ENCODE data around the gene MGA.

MGA gene

GRCh38 chr15:41804916-41805666 lies 144.9 kb downstream of the MGA start:
- WGBS, 2 experiments (ENCODE audit: insufficient coverage in 2 of 2), result 96 to 97% methylated on average over 6 of the region's 8 CpGs
- H3K27ac ChIP-seq (ENCODE audit: low read depth, low read length, severe bottlenecking), result no peak overlapping the region
- no peaks in the 10 kb centered on the region for H3K9me3 ChIP-seq (ENCODE audit: control insufficient read depth, low read length)
- H3K36me3 ChIP-seq (ENCODE audit: control insufficient read depth, insufficient read depth, low read length), result peaks cover 18% of the 10 kb centered on the region
- peaks cover 29% of the 10 kb centered on the region for H3K4me1 ChIP-seq (ENCODE audit: control insufficient read depth, insufficient read depth, low read length, poor library complexity, severe bottlenecking)
- no peak overlapping the region for H3K4me3 ChIP-seq (ENCODE audit: extremely low read depth, insufficient read depth, low read length, poor library complexity, severe bottlenecking)

GRCh38 chr15:41805711-41806110 lies 145.5 kb downstream of the MGA start:
- H3K27ac ChIP-seq (ENCODE audit: low read depth, low read length, severe bottlenecking), result no peak overlapping the region
- H3K4me1 ChIP-seq (ENCODE audit: control insufficient read depth, insufficient read depth, low read length, poor library complexity, severe bottlenecking), result peaks cover 33% of the 10 kb centered on the region
- peaks cover 16% of the 10 kb centered on the region for H3K36me3 ChIP-seq (ENCODE audit: control insufficient read depth, insufficient read depth, low read length)
- H3K4me3 ChIP-seq (ENCODE audit: extremely low read depth, insufficient read depth, low read length, poor library complexity, severe bottlenecking), result no peak overlapping the region
- no peaks in the 10 kb centered on the region for H3K9me3 ChIP-seq (ENCODE audit: control insufficient read depth, low read length)
- 84 to 88% methylated on average over 1 to 2 of the region's 3 CpGs for WGBS, 2 experiments (ENCODE audit: insufficient coverage in 2 of 2)

- WGBS, 2 experiments (ENCODE audit: insufficient coverage in 2 of 2), result 86 to 96% methylated on average over 5 to 6 of the region's 10 CpGs
These were observed 146.3 kb downstream of the MGA start for GRCh38 chr15:41806291-41807181.

GRCh38 chr15:41809121-41809520 lies 148.9 kb downstream of the MGA start:
- Histone ChIP-seq H3K27ac (ENCODE audit: low read depth, low read length, severe bottlenecking) (no peak overlapping the region), H3K36me3 (ENCODE audit: control insufficient read depth, insufficient read depth, low read length) (peaks cover 19% of the 10 kb centered on the region), H3K9me3 (ENCODE audit: control insufficient read depth, low read length) (no peaks in the 10 kb centered on the region), H3K4me1 (ENCODE audit: control insufficient read depth, insufficient read depth, low read length, poor library complexity, severe bottlenecking) (peaks cover 30% of the 10 kb centered on the region), H3K4me3 (ENCODE audit: extremely low read depth, insufficient read depth, low read length, poor library complexity, severe bottlenecking) (no peak overlapping the region)
- WGBS, 2 experiments (ENCODE audit: insufficient coverage in 2 of 2), result 50 to 63% methylated on average over 1 of the region's 2 CpGs

More at GRCh38 chr15:41806291-41807181, 146.3 kb downstream of the MGA start:
- H3K36me3 ChIP-seq (ENCODE audit: control insufficient read depth, insufficient read depth, low read length), result peaks cover 8% of the 10 kb centered on the region
- no peaks in the 10 kb centered on the region for H3K9me3 ChIP-seq (ENCODE audit: control insufficient read depth, low read length)
- H3K4me1 ChIP-seq (ENCODE audit: control insufficient read depth, insufficient read depth, low read length, poor library complexity, severe bottlenecking), result peaks cover 33% of the 10 kb centered on the region
- no peak overlapping the region for H3K4me3 ChIP-seq (ENCODE audit: extremely low read depth, insufficient read depth, low read length, poor library complexity, severe bottlenecking)
- H3K27ac ChIP-seq (ENCODE audit: low read depth, low read length, severe bottlenecking), result no peak overlapping the region

- Histone ChIP-seq H3K27ac (ENCODE audit: low read depth, low read length, severe bottlenecking) (no peak overlapping the region), H3K36me3 (ENCODE audit: control insufficient read depth, insufficient read depth, low read length) (peaks cover 25% of the 10 kb centered on the region), H3K4me3 (ENCODE audit: extremely low read depth, insufficient read depth, low read length, poor library complexity, severe bottlenecking) (no peak overlapping the region), H3K9me3 (ENCODE audit: control insufficient read depth, low read length) (no peaks in the 10 kb centered on the region), H3K4me1 (ENCODE audit: control insufficient read depth, insufficient read depth, low read length, poor library complexity, severe bottlenecking) (peaks cover 25% of the 10 kb centered on the region)
- 83 to 88% methylated on average over 4 to 12 of the region's 12 CpGs for WGBS, 2 experiments (ENCODE audit: insufficient coverage in 2 of 2)
These were observed 149.5 kb downstream of the MGA start for GRCh38 chr15:41809526-41810220.

GRCh38 chr15:41810651-41811431 lies 150.6 kb downstream of the MGA start:
- H3K27ac ChIP-seq (ENCODE audit: low read depth, low read length, severe bottlenecking), result no peak overlapping the region
- WGBS, 2 experiments (ENCODE audit: insufficient coverage in 2 of 2), result 95 to 100% methylated on average over 2 to 3 of the region's 5 CpGs
- H3K4me1 ChIP-seq (ENCODE audit: control insufficient read depth, insufficient read depth, low read length, poor library complexity, severe bottlenecking), result peaks cover 22% of the 10 kb centered on the region

GRCh38 chr15:41811432-41812195 lies 151.4 kb downstream of the MGA start:
- 65 to 76% methylated on average over 12 to 15 of the region's 18 CpGs for WGBS, 2 experiments (ENCODE audit: insufficient coverage in 2 of 2)
- no peak overlapping the region for H3K4me3 ChIP-seq (ENCODE audit: extremely low read depth, insufficient read depth, low read length, poor library complexity, severe bottlenecking)
- peaks cover 14% of the 10 kb centered on the region for H3K4me1 ChIP-seq (ENCODE audit: control insufficient read depth, insufficient read depth, low read length, poor library complexity, severe bottlenecking)
- H3K36me3 ChIP-seq (ENCODE audit: control insufficient read depth, insufficient read depth, low read length), result peaks cover 34% of the 10 kb centered on the region
- no peaks in the 10 kb centered on the region for H3K9me3 ChIP-seq (ENCODE audit: control insufficient read depth, low read length)
- H3K27ac ChIP-seq (ENCODE audit: low read depth, low read length, severe bottlenecking), result no peak overlapping the region

More at GRCh38 chr15:41810651-41811431, 150.6 kb downstream of the MGA start:
- Histone ChIP-seq H3K4me3 (ENCODE audit: extremely low read depth, insufficient read depth, low read length, poor library complexity, severe bottlenecking) (no peak overlapping the region), H3K36me3 (ENCODE audit: control insufficient read depth, insufficient read depth, low read length) (peaks cover 34% of the 10 kb centered on the region), H3K9me3 (ENCODE audit: control insufficient read depth, low read length) (no peaks in the 10 kb centered on the region)

GRCh38 chr15:41812820-41813375 lies 152.7 kb downstream of the MGA start:
- peaks cover 14% of the 10 kb centered on the region for H3K4me1 ChIP-seq (ENCODE audit: control insufficient read depth, insufficient read depth, low read length, poor library complexity, severe bottlenecking)
- WGBS, 2 experiments (ENCODE audit: insufficient coverage in 2 of 2), result 88 to 96% methylated on average over 10 to 11 of the region's 11 CpGs
- H3K4me3 ChIP-seq (ENCODE audit: extremely low read depth, insufficient read depth, low read length, poor library complexity, severe bottlenecking), result no peak overlapping the region

GRCh38 chr15:41813426-41813825 lies 153.2 kb downstream of the MGA start:
- H3K36me3 ChIP-seq (ENCODE audit: control insufficient read depth, insufficient read depth, low read length), result peaks cover 50% of the 10 kb centered on the region
- H3K27ac ChIP-seq (ENCODE audit: low read depth, low read length, severe bottlenecking), result no peak overlapping the region
- no peak overlapping the region for H3K4me3 ChIP-seq (ENCODE audit: extremely low read depth, insufficient read depth, low read length, poor library complexity, severe bottlenecking)
- WGBS, 2 experiments (ENCODE audit: insufficient coverage in 2 of 2), result 80 to 92% methylated on average over 3 to 8 of the region's 8 CpGs
- H3K4me1 ChIP-seq (ENCODE audit: control insufficient read depth, insufficient read depth, low read length, poor library complexity, severe bottlenecking), result peaks cover 14% of the 10 kb centered on the region
- no peaks in the 10 kb centered on the region for H3K9me3 ChIP-seq (ENCODE audit: control insufficient read depth, low read length)

More at GRCh38 chr15:41812820-41813375, 152.7 kb downstream of the MGA start:
- Histone ChIP-seq H3K27ac (ENCODE audit: low read depth, low read length, severe bottlenecking) (no peak overlapping the region), H3K36me3 (ENCODE audit: control insufficient read depth, insufficient read depth, low read length) (peaks cover 45% of the 10 kb centered on the region), H3K9me3 (ENCODE audit: control insufficient read depth, low read length) (no peaks in the 10 kb centered on the region)
